ENCODE measurements around the gene LIG4.

- no peak for TF ChIP-seq POLR2A (IDR thresholded peaks at IDR 0.05; ENCODE audit: low read length)
- no peak for TF ChIP-seq GATA1 (IDR thresholded peaks at IDR 0.05; ENCODE audit: low read depth, low read length)
These were observed 33.8 kb upstream of the LIG4 start for GRCh38 chr13:108249150-108249549.

Measured in erythroblast (primary cell).